GM18519 (cell line): ENCODE measurements around the gene SETD5.

Experiments used
- ATAC-seq: cut with Tn5 transposase; IDR thresholded peaks from one replicate; pipeline ENCODE4 v1.9.1; 2021; ENCODE audit warnings: mild to moderate bottlenecking, moderate library complexity; ENCODE audit not compliant: unreplicated experiment, low FRiP score

SETD5 gene

DNA sequence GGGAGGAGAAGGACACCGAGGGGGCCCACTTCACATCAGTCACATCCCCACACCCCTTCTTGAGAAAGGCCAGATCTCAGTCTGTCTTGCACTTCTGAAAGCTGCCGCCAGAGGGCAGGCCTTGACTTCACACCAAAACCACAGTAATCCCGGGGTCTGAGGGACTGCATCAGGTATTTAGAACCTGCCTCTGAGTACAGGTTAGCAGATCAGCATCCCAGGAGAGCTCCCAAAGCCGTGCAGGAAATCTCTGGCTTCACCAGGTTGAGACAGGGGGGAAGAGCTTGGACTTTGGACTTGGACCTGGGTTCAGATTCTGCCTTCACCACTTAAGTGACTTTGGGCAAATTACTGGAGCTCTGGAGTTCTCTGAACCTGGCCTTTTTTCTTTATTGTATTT is 105.9 kb downstream of the SETD5 start:
- no peak for ATAC-seq

DNA sequence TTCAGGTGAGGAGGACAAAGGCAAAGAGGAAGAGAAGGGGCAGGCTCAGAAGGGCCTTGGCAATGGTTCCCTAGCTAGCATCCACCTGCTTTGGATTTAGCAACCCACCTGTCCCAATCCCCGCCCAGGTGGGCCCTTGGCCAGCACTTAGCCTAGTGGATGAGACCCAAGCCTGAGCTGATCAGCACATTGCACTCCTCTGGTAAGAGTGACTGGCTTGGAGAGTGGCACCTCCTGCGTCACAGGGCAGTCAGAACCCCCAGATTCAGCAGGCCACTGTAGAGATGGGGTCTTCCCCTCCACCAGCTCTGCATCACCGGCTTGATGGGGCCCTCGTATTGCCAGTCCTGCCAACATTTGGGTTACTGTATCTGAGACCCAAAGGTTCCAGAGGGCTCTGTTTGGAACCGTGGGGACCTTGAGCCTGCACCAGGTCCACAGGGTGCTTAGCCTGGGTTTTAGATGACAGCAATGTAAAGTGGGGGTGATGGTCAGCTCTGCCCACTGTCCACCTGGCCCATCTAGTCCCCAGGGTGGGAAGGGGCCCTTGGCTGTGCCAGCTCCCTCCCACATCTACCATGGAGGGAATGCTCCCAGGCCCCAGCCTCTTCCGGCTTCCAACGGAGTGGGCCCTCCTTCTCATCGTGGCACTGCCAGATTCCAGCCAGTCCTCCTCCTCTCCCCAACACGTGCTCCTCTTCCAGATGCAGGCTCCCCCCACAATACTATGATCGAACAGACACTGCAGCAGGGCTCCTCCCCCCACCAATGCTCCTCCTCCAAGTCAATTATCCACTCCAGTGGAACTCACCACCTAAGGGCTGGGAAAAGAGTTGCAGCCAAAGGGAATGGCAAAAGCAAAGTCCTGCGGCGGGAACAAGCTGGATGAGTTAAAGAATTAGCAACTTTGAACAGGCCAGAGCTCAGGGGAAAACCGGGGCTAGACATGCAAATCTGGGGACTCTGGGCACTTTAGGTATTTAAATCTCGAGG is 110.5 kb downstream of the SETD5 start:
- ATAC-seq = no peak

DNA sequence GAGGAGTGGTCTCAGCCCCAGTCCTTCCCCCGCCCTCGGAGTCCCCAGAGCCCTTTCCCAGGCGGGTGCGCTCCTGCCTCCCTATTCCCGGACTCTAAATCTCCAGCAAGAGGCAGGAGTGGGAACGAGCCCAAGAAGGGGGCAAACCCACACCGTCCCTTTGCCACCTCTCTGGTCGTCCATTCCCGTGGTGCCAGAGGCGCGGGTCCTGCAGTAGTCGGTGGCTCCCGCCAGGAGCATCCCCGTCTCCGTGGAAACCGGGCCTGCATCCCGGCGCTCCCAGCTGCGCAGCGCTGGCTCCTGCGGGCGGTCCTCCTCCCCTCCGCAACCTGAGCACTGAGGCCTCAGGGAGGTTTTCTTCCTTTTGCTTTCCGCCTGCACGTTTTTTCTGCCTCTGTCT is 111.4 kb downstream of the SETD5 start:
- no peak for ATAC-seq

DNA sequence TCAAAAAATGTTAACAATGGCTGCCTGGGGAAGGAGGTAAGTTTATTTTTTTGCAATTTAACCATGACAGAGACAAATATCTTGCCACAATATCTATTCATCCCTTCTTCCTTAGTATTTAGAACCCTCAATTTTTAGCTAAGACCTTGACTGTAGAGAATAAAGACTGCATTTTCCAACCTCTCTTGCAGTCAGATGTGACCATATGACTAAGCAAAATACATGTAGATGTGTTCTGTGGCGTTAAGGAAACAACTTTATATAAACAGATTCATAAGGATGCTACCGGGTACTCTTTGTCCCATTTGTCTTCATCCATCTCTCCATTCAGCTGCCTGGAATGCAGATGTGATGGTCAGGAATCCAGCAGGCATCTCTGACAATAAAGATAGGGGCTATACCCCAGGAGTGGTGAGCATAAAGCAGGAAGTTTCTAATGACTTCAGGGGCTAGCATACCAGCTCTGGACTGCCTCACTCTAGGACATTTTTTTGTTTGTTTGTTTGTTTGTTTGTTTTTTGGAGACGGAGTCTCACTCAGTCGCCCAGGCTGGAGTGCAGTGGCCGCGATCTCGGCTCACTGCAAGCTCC is 115.1 kb downstream of the SETD5 start:
- no peak for ATAC-seq

DNA sequence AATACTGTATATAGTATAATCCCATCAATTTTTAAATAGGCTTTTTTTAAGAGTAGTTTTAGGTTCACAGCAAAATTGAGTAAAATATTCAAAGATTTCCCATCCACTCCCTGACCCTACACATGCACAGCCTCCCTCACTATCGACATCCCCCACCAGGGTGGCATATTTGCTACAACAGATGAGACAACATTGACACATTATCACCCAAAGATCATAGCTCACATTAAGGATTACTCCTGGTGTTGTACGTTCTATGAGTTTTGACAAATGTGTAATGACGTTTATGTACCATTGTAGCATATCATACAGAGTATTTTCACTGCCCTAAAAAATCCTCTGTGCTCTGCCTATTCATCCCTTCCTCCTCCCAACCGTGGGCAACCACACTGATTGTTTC is 116.9 kb downstream of the SETD5 start:
- no peak for ATAC-seq

DNA sequence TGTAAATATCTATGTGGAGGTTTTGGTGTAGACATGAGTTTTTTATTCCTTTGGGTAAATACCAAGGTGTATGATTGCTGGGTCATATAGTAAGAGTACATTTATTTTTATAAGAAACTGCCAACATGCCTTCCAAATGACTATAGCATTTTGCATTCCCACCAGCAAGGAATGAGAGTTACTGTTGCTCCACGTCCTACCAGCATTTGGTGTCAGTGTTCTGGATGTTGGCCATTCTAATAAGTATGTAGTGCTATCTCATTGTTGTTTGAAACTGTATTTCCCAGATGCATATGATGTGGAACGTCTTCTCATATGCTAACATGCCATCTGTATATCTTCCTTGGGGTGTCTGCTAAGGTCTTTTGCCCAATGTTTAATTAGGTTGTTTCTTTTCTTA is 117.5 kb downstream of the SETD5 start:
- ATAC-seq = no peak

DNA sequence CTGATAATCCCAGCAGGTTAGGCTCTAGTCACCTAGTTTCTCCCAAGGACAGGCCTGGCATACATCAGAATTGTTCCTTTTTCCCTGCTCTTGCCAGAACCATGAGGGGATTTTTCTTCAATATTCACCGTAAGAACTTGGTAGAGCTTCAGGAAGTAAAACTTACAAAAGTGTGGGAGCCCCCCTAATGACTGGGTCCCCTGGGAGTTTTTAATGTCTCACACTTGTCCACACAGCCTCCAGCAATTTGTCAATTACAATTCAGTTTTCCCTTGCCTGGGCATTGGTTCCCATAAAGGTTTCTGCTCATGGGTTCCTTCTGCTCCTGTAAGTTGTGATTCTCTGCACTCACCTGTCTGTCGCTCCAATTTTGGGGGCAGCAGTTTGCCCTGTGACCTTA is 127.7 kb downstream of the SETD5 start:
- no peak for ATAC-seq
